Heart right ventricle (tissue), 16 donors: ENCODE measurements around the gene THOP1. TPM values are rescaled to one million over a fixed set of nuclear protein-coding genes. Genes with fewer than 3 reads are reported as not detected.

Experiments
- ATAC-seq, 8 donors: fragments of 200-7000 bp; cut with Tn5 transposase; one replicate each; pipeline ENCODE4 v1.9.1; 2020; ENCODE audit warnings: mild to moderate bottlenecking in 8 of 8, moderate library complexity in 8 of 8, moderate number of reproducible peaks in 1 of 8
- DNase-seq, 2 donors: peaks; one replicate each; pipeline ENCODE4 v3.0.0-alpha.2; 2020
- H3K27ac ChIP-seq, 10 donors: fragments of 200-600 bp; sonication (generic) in 2 of 10; one replicate each; pipeline versions ENCODE4 v1.5.0 to v1.8.0; 2020 to 2022; ENCODE audit warnings: mild to moderate bottlenecking in 3 of 10
- H3K27me3 ChIP-seq, 7 donors: fragments of 200-600 bp; one replicate each; pipeline ENCODE4 v1.8.0; 2021 to 2022; ENCODE audit warnings: mild to moderate bottlenecking in 2 of 7
- H3K36me3 ChIP-seq, 9 donors: fragments of 200-600 bp; sonication (generic) in 1 of 9; one replicate each; pipeline versions ENCODE4 v1.5.0 to v1.8.0; 2020 to 2022; ENCODE audit warnings: mild to moderate bottlenecking in 2 of 9
- H3K4me1 ChIP-seq, 9 donors: fragments of 200-600 bp; sonication (generic) in 1 of 9; one replicate each; pipeline versions ENCODE4 v1.5.0 to v1.8.0; 2020 to 2022; ENCODE audit warnings: mild to moderate bottlenecking in 4 of 9
- H3K4me3 ChIP-seq, 10 donors: fragments of 200-600 bp; sonication (generic) in 2 of 10; one replicate each; pipeline versions ENCODE4 v1.5.0 to v1.8.0; 2020 to 2022; ENCODE audit warnings: mild to moderate bottlenecking in 7 of 10, moderate library complexity in 2 of 10
- H3K9me3 ChIP-seq, 11 donors: fragments of 200-600 bp in 10 of 11; sonication (generic) in 2 of 11; one replicate each; pipeline versions ENCODE4 v1.5.0 to v1.8.0; 2013 to 2022; ENCODE audit warnings: mild to moderate bottlenecking in 2 of 11, control low read depth in 1 of 11, moderate library complexity in 1 of 11
- WGBS, 2 donors: extraction: QIAGEN DNeasy Blood & Tissue Kit; methylation state at CpG; one replicate each; pipeline ENCODE4 v1.1.7; 2013; ENCODE audit warnings: inconsistent platforms in 1 of 2; 5-methylcytosine and 5-hydroxymethylcytosine counted together
- intact Hi-C, 10 donors: fragments of 100-400 bp; cut with DNase I; formaldehyde crosslinking; loops; one replicate each; pipeline versions ENCODE4 v1.11.1 to v1.14.2; 2022
- polyA plus RNA-seq, 2 donors: library from polyadenylated mRNA; stranded (reverse); fragments of 200-250 nt; gene quantifications; one replicate each; pipeline ENCODE4 v1.2.3, GENCODE V29; 2013
- total RNA-seq, 10 donors: library from RNA; stranded (reverse); fragmentation: NEBNext Ultra II Directional in 3 of 10; extraction: Animal tissue kit (Norgen Biotek cat#: 25700) in 3 of 10; gene quantifications; one replicate each; pipeline versions ENCODE4 v1.2.1 to v1.2.4, GENCODE V29; 2021 to 2023
- TF ChIP-seq, protein P1 (sequence below), 9 donors: fragments of 200-600 bp; sonication (generic) in 2 of 9; IDR thresholded peaks; one replicate each; pipeline versions ENCODE4 v1.5.0 to v1.8.0; 2021 to 2022; ENCODE audit warnings: antibody characterized with exemption in 9 of 9, mild to moderate bottlenecking in 5 of 9, moderate library complexity in 1 of 9
- donor health status: Arrhythmogenic right ventricular cardiomyopathy.
- donor health status: ischemic (EF 13 %, LVEDD 7.1; RV severe dilation, severe dysfunction).
- donor health status: healthy with polysubstance abuse.
- donor health status: DM: no; HTN: yes; CAD: no.
- donor health status: DM: no; HTN: no; CAD: no.
- donor health status: ischemic (EF 25% LVEDD 6.9; RV normal size, moderate dysfunction).
- donor health status: ischemic (EF 25% LVEDD 5.7; RV mildly dilated, moderate dysfunction).
- donor health status: healthy.
- donor health status: DM: yes; HTN: yes; CAD: no.
- donor health status: Ischemic cardiomyopathy.
- donor health status: ischemic (EF 35%, LVEDD 5.7; RV mildly dilated, moderate dysfunction).
- donor health status: nonischemic (EF 11% LVEDD 7.7; RV severe dilation, severe dysfunction).
- donor health status: DM: yes; HTN: yes; CAD: no.
- donor health status: PGD.
- donor health status: ischemic (EF 29% LVEDD 5.4; RV normal size, mild dysfunction).
- donor health status: nonischemic (EF 23%, LVEDD 6.1; RV moderate dilation, normal function).

The THOP1 gene
- total and polyA plus RNA-seq, 12 donors: 37.5 to 85.3 (median 45.2) TPM

DNA sequence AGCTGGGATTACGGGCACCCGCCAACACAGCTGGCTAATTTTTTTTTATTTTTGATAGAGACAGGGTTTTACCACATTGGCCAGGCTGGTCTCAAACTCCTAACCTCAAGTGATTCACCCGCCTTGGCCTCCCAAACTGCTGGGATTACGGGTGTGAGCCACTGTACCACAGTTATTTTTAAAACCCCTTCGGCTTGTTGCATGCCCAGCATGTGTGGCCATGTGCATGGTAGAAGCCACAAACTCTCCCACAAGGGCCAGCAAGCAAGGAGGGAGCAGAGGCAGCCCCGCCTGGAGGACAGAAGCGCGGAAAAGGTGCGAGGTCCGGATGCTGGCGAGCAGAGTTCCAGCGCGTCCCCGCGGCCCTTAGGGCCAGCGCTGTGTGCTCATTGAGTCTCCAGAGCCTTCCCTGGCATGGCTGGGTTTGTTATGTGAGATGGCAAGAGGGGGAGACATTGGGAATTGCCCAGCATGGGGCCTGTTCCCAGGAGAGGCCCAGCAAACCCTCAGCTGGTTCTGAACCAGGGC lies 12.9 kb downstream of the THOP1 start:
- intact Hi-C loops: no loop called here
- WGBS, 2 donors: 93 to 94% methylated on average over 16 of the region's 16 CpGs
- H3K36me3 ChIP-seq: peaks cover 0 to 79% (median 8%) of the 10 kb centered on the region in 9 donors
- DNase-seq (no peak), ATAC-seq (peak in 1 of 8 donors; percentile 4)
- peaks cover 0 to 28% (median 19%) of the 10 kb centered on the region in 9 donors for H3K4me1 ChIP-seq
- TF ChIP-seq, protein P1, sequence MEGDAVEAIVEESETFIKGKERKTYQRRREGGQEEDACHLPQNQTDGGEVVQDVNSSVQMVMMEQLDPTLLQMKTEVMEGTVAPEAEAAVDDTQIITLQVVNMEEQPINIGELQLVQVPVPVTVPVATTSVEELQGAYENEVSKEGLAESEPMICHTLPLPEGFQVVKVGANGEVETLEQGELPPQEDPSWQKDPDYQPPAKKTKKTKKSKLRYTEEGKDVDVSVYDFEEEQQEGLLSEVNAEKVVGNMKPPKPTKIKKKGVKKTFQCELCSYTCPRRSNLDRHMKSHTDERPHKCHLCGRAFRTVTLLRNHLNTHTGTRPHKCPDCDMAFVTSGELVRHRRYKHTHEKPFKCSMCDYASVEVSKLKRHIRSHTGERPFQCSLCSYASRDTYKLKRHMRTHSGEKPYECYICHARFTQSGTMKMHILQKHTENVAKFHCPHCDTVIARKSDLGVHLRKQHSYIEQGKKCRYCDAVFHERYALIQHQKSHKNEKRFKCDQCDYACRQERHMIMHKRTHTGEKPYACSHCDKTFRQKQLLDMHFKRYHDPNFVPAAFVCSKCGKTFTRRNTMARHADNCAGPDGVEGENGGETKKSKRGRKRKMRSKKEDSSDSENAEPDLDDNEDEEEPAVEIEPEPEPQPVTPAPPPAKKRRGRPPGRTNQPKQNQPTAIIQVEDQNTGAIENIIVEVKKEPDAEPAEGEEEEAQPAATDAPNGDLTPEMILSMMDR (IDR thresholded peaks at IDR 0.05): no peak
- H3K27ac ChIP-seq: peak overlapping the region; percentile 35 to 89 (median 78)
- H3K4me3 ChIP-seq: no peak overlapping the region
- H3K27me3 ChIP-seq: no peaks in the 10 kb centered on the region
- no peaks in the 10 kb centered on the region for H3K9me3 ChIP-seq

DNA sequence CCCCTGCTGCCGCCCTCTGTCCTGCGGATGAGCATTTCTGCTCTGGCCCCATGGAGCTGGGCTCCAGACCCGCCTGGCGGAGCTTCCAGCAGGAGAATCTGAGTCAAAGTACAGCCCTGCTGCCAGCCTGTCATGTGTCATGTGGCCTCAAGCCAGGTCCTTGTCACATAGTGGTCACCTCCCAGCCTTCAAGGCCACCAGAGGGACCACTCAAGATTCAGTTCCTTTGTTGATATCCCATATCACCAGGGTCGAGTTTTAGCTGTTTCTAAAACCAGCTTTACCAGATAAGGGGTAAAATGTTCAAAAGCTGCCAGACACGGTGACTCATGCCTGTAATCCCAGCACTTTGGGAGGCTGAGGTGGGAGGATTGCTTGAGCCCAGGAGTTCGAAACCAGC lies 13.4 kb downstream of the THOP1 start:
- peak overlapping the region; percentile 35 to 89 (median 78) for H3K27ac ChIP-seq
- intact Hi-C loops: no loop called here
- DNase-seq: peak; percentile 70 to 79
- ATAC-seq: peak; percentile 65 to 83 (median 78)
- peaks cover 0 to 76% (median 8%) of the 10 kb centered on the region in 9 donors for H3K36me3 ChIP-seq
- H3K27me3 ChIP-seq: no peaks in the 10 kb centered on the region
- no peaks in the 10 kb centered on the region for H3K9me3 ChIP-seq
- TF ChIP-seq, protein P1 (IDR thresholded peaks at IDR 0.05): peak in 1 of 9 donors; percentile 18
- WGBS, 2 donors: 57% methylated on average over 7 of the region's 7 CpGs
- peaks cover 0 to 28% (median 19%) of the 10 kb centered on the region in 9 donors for H3K4me1 ChIP-seq
- H3K4me3 ChIP-seq: no peak overlapping the region

DNA sequence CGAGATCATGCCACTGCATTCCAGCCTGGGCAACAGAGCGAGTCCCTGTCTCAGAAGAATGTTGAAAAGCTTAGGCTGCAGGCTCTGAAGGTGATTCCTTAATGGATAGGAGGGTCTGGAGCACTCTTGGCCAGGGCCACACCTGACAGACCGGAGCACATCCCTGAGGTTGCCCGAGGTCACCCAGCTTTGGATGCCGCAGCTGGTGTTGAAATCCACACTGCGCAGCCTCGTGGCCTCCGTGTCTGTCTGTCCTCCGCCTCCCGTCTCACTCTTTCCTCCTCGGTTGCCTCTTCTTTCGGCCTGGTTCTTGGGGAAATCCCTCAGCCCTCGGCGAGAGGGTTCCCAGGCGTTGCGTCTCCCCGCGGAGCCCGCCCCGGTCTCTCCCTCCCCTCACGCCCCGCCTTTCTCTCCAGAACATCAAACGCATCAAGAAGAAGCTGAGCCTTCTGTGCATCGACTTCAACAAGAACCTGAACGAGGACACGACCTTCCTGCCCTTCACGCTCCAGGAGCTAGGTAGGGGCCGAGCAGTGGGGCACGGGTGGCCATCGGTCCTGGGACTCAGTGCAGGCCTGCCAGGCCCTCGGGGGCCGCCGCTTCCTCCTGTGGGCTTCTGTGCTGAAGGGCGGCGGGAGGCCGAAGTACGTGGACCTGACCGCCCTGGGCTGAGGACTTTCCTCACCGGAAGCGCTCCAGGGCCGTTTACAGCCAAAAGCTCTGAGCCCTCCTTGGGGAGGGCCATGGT lies 14.1 kb downstream of the THOP1 start:
- Histone ChIP-seq H3K27ac (peak overlapping the region in 8 of 10 donors; percentile 35 to 89 (median 70)), H3K4me3 (no peak overlapping the region), H3K9me3 (no peaks in the 10 kb centered on the region), H3K36me3 (peaks cover 0 to 73% (median 8%) of the 10 kb centered on the region in 9 donors), H3K4me1 (peaks cover 0 to 28% (median 19%) of the 10 kb centered on the region in 9 donors), H3K27me3 (no peaks in the 10 kb centered on the region)
- 95 to 97% methylated on average over 41 of the region's 41 CpGs for WGBS, 2 donors
- ATAC-seq (no peak), DNase-seq (no peak)
- TF ChIP-seq, protein P1 (IDR thresholded peaks at IDR 0.05): no peak
- intact Hi-C loops: no loop called here

- Histone ChIP-seq H3K4me1 (peaks cover 0 to 28% (median 19%) of the 10 kb centered on the region in 9 donors), H3K27me3 (no peaks in the 10 kb centered on the region), H3K36me3 (peaks cover 0 to 72% (median 3%) of the 10 kb centered on the region in 9 donors), H3K4me3 (no peak overlapping the region), H3K9me3 (no peaks in the 10 kb centered on the region), H3K27ac (peak overlapping the region in 3 of 10 donors; percentile 7 to 89 (median 77))
- 73 to 80% methylated on average over 22 of the region's 22 CpGs for WGBS, 2 donors
- TF ChIP-seq, protein P1 (IDR thresholded peaks at IDR 0.05): no peak
- ATAC-seq: peak in 2 of 8 donors; percentile 2 to 9
- intact Hi-C loops: no loop called here
- peak in 1 of 2 donors; percentile 36 for DNase-seq
Observed at GRCh38 chr19:2800506-2800905, 15.2 kb downstream of the THOP1 start.
